Dendritic cell treated with granulocyte-macrophage colony-stimulating factor and Interleukin-4, amounts not matched to agents 40 ng/mL and 50 ng/mL, for 4 days (primary cell): Measurements from ENCODE around the gene ABHD4.

Experiments used
- H3K27ac Mint-ChIP-seq: one replicate; pipeline ENCODE4 v1.8.0; 2022; ENCODE audit warnings: mild to moderate bottlenecking, mixed read lengths
- H3K27me3 Mint-ChIP-seq: one replicate; pipeline ENCODE4 v1.8.0; 2022; ENCODE audit warnings: mild to moderate bottlenecking, mixed read lengths
- H3K36me3 Mint-ChIP-seq: one replicate; pipeline ENCODE4 v1.8.0; 2022; ENCODE audit warnings: low read depth, mixed read lengths
- H3K4me1 Mint-ChIP-seq: one replicate; pipeline ENCODE4 v1.8.0; 2022; ENCODE audit warnings: low read depth, mixed read lengths
- H3K4me3 Mint-ChIP-seq: one replicate; pipeline ENCODE4 v1.8.0; 2022; ENCODE audit warnings: mild to moderate bottlenecking, moderate library complexity, mixed read lengths
- H3K9me3 Mint-ChIP-seq: one replicate; pipeline ENCODE4 v1.8.0; 2022; ENCODE audit warnings: mixed read lengths
- intact Hi-C: fragments of 100-400 bp; cut with micrococcal nuclease; formaldehyde crosslinking; loops from one replicate; pipeline ENCODE4 v1.15.0; 2022

ABHD4 gene

DNA sequence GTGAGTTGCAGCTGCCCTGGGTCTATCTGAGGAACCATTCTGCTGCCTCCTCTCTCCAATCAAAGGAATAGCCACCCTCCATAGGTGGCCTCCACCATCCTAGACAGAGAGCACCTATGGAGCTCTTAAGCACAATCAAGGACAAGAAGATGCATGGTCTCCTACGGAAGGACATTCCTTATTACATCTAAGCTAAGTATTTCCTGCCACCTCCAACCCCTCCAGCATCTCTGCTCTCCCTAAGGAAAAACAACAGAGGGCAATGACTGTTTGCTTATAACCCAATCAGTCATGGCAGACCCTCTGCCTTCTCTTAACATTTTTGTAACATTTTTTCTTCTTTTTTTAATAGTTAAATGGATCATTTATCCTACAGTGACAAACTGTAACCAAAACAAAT lies 60.8 kb downstream of the ABHD4 start:
- H3K36me3 Mint-ChIP-seq, result no peaks in the 10 kb centered on the region
- H3K27ac Mint-ChIP-seq, result no peak overlapping the region
- H3K9me3 Mint-ChIP-seq, result no peaks in the 10 kb centered on the region
- intact Hi-C loops, result loop anchor here (1.0 to 2.0 kb wide), 2 partner anchors 160 to 194 kb away; no protein-coding TSS in a partner anchor
- no peak overlapping the region for H3K4me3 Mint-ChIP-seq
- no peaks in the 10 kb centered on the region for H3K4me1 Mint-ChIP-seq
- H3K27me3 Mint-ChIP-seq, result no peaks in the 10 kb centered on the region

DNA sequence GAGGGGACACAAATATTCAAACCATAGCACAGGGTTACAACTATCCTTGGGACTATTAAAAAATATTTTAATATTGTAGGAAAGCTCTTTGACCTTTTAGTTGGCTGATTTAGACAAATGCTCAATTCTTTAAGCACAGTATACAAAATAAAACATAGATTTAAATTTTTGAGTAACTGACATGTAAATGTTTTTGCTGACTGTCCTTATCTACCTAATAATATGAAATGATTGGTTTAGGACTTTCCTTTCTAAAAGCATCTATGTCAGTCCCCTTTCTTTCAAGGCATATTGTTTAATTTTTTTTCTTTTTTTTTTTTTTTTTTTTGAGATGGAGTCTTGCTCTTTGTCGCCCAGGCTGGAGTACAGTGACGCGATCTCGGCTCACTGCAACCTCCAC lies 62.6 kb downstream of the ABHD4 start:
- Mint-ChIP-seq H3K4me3 (no peak overlapping the region), H3K27me3 (no peaks in the 10 kb centered on the region), H3K4me1 (no peaks in the 10 kb centered on the region), H3K9me3 (no peaks in the 10 kb centered on the region), H3K27ac (no peak overlapping the region), H3K36me3 (no peaks in the 10 kb centered on the region)
- intact Hi-C loops, result no loop called here
